Progenitor cell of endocrine pancreas (in vitro differentiated cells): Measurements from ENCODE around the gene AK2. TPM values are rescaled to one million over a fixed set of nuclear protein-coding genes. Genes with fewer than 3 reads are reported as not detected.
"Not testable (repeated sequence)": the region's sequence is repeated elsewhere in the genome, so short reads cannot be mapped to it uniquely, and the experiment has no call there.

ENCODE experiments used
- DNase-seq: peaks from one replicate; pipeline ENCODE4 v3.0.0; 2021; ENCODE audit warnings: low spot score; ENCODE audit not compliant: unreplicated experiment
- H3K27ac Mint-ChIP-seq: 2 replicates; pipeline ENCODE4 v1.8.0; 2021; ENCODE audit warnings: mild to moderate bottlenecking, moderate library complexity, mixed read lengths
- H3K27me3 Mint-ChIP-seq: 2 replicates; pipeline ENCODE4 v1.8.0; 2021; ENCODE audit warnings: mixed read lengths
- H3K36me3 Mint-ChIP-seq: 2 replicates; pipeline ENCODE4 v1.8.0; 2022; ENCODE audit warnings: mixed read lengths; ENCODE audit not compliant: insufficient read depth
- H3K4me1 Mint-ChIP-seq: 2 replicates; pipeline ENCODE4 v1.8.0; 2021; ENCODE audit warnings: low read depth, mixed read lengths
- H3K4me3 Mint-ChIP-seq: 2 replicates; pipeline ENCODE4 v1.8.0; 2021; ENCODE audit warnings: low read depth, mild to moderate bottlenecking, moderate library complexity, mixed read lengths
- H3K9me3 Mint-ChIP-seq: 2 replicates; pipeline ENCODE4 v1.8.0; 2021; ENCODE audit warnings: low read depth, mixed read lengths
- CTCF ChIP-seq: fragments of 200-600 bp; sonication (generic); IDR thresholded peaks from one replicate; pipeline ENCODE4 v1.5.0; 2021; ENCODE audit warnings: antibody characterized with exemption, mild to moderate bottlenecking; ENCODE audit not compliant: unreplicated experiment
- total RNA-seq: library from RNA; stranded (reverse); gene quantifications from 2 replicates; pipeline ENCODE4 v1.2.1, GENCODE V29; 2021

The AK2 gene
- total RNA-seq, 1 donor from 2014 or later: 116 TPM

GRCh38 chr1:32997381-32997891 lies 39.2 kb downstream of the AK2 start:
- DNase-seq: no peak
- Mint-ChIP-seq H3K27me3 (no peaks in the 10 kb centered on the region), H3K27ac (no peak overlapping the region), H3K4me3 (no peak overlapping the region), H3K9me3 (no peaks in the 10 kb centered on the region), H3K4me1 (peaks cover 8% of the 10 kb centered on the region), H3K36me3 (no peaks in the 10 kb centered on the region)
- TF ChIP-seq CTCF: no peak

- not testable (repeated sequence) for H3K9me3 Mint-ChIP-seq, H3K27me3 Mint-ChIP-seq, H3K36me3 Mint-ChIP-seq, DNase-seq, H3K4me3 Mint-ChIP-seq
- Mint-ChIP-seq H3K4me1 (peaks cover 10% of the 10 kb centered on the region), H3K27ac (peak overlapping the region; percentile 92)
Observed at GRCh38 chr1:32993324-32993636, 43.4 kb downstream of the AK2 start.

GRCh38 chr1:32992489-32993323 lies 44.0 kb downstream of the AK2 start:
- no peak for TF ChIP-seq CTCF
- Mint-ChIP-seq H3K4me3 (peak overlapping the region; percentile 35), H3K27ac (peak overlapping the region; percentile 92), H3K9me3 (no peaks in the 10 kb centered on the region), H3K36me3 (no peaks in the 10 kb centered on the region), H3K4me1 (peaks cover 10% of the 10 kb centered on the region), H3K27me3 (no peaks in the 10 kb centered on the region)
- DNase-seq: peak; percentile 40

- no peak for TF ChIP-seq CTCF
- Mint-ChIP-seq H3K9me3 (no peaks in the 10 kb centered on the region), H3K4me3 (no peak overlapping the region), H3K4me1 (peaks cover 10% of the 10 kb centered on the region), H3K27me3 (no peaks in the 10 kb centered on the region), H3K27ac (peak overlapping the region; percentile 92), H3K36me3 (no peaks in the 10 kb centered on the region)
- DNase-seq: no peak
Observed at GRCh38 chr1:32991819-32992488, 44.7 kb downstream of the AK2 start.

GRCh38 chr1:32991386-32991785 lies 45.3 kb downstream of the AK2 start:
- DNase-seq: no peak
- no peak overlapping the region for H3K4me3 Mint-ChIP-seq
- no peak overlapping the region for H3K27ac Mint-ChIP-seq
- no peak for TF ChIP-seq CTCF
- no peaks in the 10 kb centered on the region for H3K36me3 Mint-ChIP-seq
- peaks cover 10% of the 10 kb centered on the region for H3K4me1 Mint-ChIP-seq
- no peaks in the 10 kb centered on the region for H3K27me3 Mint-ChIP-seq
- H3K9me3 Mint-ChIP-seq: no peaks in the 10 kb centered on the region

- TF ChIP-seq CTCF: no peak
- H3K9me3 Mint-ChIP-seq: no peaks in the 10 kb centered on the region
- H3K27me3 Mint-ChIP-seq: no peaks in the 10 kb centered on the region
- H3K27ac Mint-ChIP-seq: no peak overlapping the region
- no peaks in the 10 kb centered on the region for H3K36me3 Mint-ChIP-seq
- peaks cover 10% of the 10 kb centered on the region for H3K4me1 Mint-ChIP-seq
- no peak for DNase-seq
- H3K4me3 Mint-ChIP-seq: no peak overlapping the region
Observed at GRCh38 chr1:32990887-32991286, 45.8 kb downstream of the AK2 start.
